ENCODE measurements around the gene CLINT1.

DNA sequence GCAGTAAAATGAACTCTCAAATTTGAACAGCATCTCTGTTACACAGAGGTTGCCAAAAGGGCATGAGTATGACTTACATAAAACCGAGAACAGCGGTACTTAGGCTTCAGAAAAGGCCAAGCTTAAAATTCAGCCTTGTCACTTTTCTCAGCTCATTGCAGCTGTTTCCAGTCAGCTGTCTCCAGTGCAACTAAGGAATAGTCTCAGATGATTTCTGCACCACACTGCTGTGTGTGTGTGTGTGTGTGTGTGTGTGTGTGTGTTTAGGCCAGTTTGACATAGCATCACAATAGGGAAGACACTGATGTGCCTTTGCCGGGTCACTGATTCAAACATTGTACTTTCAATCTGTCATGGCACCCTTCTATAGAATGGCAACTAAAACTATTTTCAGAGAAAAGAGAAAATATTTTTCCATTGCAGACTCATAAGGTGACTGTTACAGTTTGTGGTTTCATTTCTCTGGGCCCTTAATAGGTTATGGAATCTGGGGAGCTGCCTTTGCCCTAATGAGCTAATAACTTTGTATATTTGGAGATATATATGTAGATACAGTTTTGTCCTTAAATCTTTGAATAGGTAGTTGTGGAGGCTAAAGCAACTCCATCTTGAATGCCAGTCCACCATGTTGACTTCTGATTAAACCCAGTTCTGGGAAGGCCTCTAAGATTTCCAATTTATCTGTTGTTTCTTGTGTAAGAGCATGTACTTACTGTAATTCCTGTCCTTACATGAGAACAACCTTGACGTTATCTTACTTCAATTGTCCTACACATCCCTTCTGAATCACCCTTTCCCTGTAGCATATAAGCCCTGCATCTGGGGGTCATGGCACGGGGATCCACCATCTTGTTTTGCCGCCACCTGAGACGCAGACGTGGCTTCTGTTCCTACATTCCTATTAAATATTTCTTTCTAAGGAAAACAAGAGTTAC, 110.9 kb downstream of the CLINT1 start:
- TF ChIP-seq, protein P1, sequence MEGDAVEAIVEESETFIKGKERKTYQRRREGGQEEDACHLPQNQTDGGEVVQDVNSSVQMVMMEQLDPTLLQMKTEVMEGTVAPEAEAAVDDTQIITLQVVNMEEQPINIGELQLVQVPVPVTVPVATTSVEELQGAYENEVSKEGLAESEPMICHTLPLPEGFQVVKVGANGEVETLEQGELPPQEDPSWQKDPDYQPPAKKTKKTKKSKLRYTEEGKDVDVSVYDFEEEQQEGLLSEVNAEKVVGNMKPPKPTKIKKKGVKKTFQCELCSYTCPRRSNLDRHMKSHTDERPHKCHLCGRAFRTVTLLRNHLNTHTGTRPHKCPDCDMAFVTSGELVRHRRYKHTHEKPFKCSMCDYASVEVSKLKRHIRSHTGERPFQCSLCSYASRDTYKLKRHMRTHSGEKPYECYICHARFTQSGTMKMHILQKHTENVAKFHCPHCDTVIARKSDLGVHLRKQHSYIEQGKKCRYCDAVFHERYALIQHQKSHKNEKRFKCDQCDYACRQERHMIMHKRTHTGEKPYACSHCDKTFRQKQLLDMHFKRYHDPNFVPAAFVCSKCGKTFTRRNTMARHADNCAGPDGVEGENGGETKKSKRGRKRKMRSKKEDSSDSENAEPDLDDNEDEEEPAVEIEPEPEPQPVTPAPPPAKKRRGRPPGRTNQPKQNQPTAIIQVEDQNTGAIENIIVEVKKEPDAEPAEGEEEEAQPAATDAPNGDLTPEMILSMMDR (IDR thresholded peaks at IDR 0.05), result no peak
- TF ChIP-seq POLR2A (IDR thresholded peaks at IDR 0.05), result no peak
